Left lung (tissue), 10 donors: ENCODE results near the gene VPS41. TPM values are rescaled to one million over a fixed set of nuclear protein-coding genes. Genes with fewer than 3 reads are reported as not detected.

ENCODE experiments used
- ATAC-seq: fragments of 200-7000 bp; cut with Tn5 transposase; one replicate; pipeline ENCODE4 v1.9.1; 2020; ENCODE audit warnings: moderate library complexity
- DNase-seq, 4 donors: peaks; one replicate each; pipeline ENCODE4 v3.0.0-alpha.2; 2013 to 2020
- H3K27ac ChIP-seq, 2 donors: fragments of 200-600 bp; sonication (generic) in 1 of 2; one replicate each; pipeline versions ENCODE4 v1.5.0 to v1.8.0; 2020 to 2021
- H3K27me3 ChIP-seq, 2 donors: fragments of 200-600 bp; sonication (generic) in 1 of 2; one replicate each; pipeline versions ENCODE4 v1.5.0 to v1.8.0; 2020 to 2021
- H3K36me3 ChIP-seq, 2 donors: fragments of 200-600 bp; sonication (generic) in 1 of 2; one replicate each; pipeline versions ENCODE4 v1.5.0 to v1.8.0; 2020 to 2021
- H3K4me1 ChIP-seq, 2 donors: fragments of 200-600 bp; one replicate each; pipeline ENCODE4 v1.8.0; 2021
- H3K4me3 ChIP-seq, 2 donors: fragments of 200-600 bp; sonication (generic) in 1 of 2; one replicate each; pipeline versions ENCODE4 v1.5.0 to v1.8.0; 2020 to 2021; ENCODE audit warnings: mild to moderate bottlenecking in 1 of 2
- H3K9me3 ChIP-seq, 2 donors: fragments of 200-600 bp; sonication (generic) in 1 of 2; one replicate each; pipeline versions ENCODE4 v1.5.0 to v1.8.0; 2020 to 2021
- intact Hi-C, 2 donors: fragments of 100-400 bp; cut with DNase I; formaldehyde crosslinking; loops; one replicate each; pipeline versions ENCODE4 v1.11.2 to v1.14.2; 2022
- polyA plus RNA-seq, 6 donors: library from polyadenylated mRNA; unstranded; fragments of 120-200 nt; gene quantifications; one replicate each; pipeline ENCODE4 v1.2.1, GENCODE V29; 2013; ENCODE audit not compliant: insufficient read length in 6 of 6
- total RNA-seq, 2 donors: library from RNA; stranded (reverse); fragmentation: NEBNext Ultra II Directional; extraction: Animal tissue kit (Norgen Biotek cat#: 25700); gene quantifications; one replicate each; pipeline ENCODE4 v1.2.1, GENCODE V29; 2021
- TF ChIP-seq, protein P1 (sequence below), 2 donors: fragments of 200-600 bp; sonication (generic) in 1 of 2; IDR thresholded peaks; one replicate each; pipeline versions ENCODE4 v1.5.0 to v1.8.0; 2021; ENCODE audit warnings: antibody characterized with exemption in 2 of 2
- donor health status: DM: no; HTN: yes; CAD: no.
- donor health status: DM: no; HTN: no; CAD: no.

The VPS41 gene
- total and polyA plus RNA-seq, 8 donors, result 63.0 to 99.9 (median 82.3) TPM

DNA sequence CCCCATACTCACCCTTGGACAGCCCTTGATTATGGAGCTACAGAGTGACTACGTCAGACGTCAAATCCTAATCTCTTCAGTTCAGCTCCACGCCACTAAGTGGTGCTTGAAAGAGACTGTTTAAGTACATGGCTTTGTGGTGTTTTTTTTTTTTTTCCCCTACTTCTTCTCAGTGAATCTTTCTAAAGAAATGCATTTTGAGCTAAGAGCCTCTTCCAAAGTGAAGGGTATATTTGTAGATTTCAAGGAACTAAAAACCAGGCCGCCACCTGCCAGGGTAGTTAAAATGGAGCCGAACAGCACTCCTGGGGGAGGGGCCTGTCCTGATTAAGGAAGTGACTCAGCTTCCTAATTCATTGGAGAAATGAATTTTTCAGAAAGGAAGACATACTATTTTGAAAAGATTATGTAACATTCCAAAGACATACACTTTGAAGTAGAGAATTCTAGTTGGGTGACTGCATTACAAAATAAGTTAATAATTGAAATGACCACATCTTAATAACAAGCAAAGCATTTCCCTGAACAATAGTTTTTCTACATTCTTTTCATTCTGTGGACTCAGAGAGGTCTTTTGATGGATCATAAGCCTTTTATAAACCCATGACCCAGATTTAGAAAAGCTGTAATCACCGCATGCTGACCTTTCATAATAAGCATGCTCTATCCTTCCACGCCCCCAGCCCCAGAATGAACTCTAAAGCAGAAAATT lies 20.6 kb upstream of the VPS41 start:
- intact Hi-C loops, result loop anchor here in 1 of 2 donors (5.0 kb wide), 1 partner anchor 533 kb away; no protein-coding TSS in a partner anchor
- H3K4me3 ChIP-seq, result no peak overlapping the region
- H3K9me3 ChIP-seq, result no peaks in the 10 kb centered on the region
- DNase-seq, result peak in 1 of 4 donors; percentile 62
- H3K27ac ChIP-seq, result peak overlapping the region; percentile 6 to 60
- TF ChIP-seq, protein P1, sequence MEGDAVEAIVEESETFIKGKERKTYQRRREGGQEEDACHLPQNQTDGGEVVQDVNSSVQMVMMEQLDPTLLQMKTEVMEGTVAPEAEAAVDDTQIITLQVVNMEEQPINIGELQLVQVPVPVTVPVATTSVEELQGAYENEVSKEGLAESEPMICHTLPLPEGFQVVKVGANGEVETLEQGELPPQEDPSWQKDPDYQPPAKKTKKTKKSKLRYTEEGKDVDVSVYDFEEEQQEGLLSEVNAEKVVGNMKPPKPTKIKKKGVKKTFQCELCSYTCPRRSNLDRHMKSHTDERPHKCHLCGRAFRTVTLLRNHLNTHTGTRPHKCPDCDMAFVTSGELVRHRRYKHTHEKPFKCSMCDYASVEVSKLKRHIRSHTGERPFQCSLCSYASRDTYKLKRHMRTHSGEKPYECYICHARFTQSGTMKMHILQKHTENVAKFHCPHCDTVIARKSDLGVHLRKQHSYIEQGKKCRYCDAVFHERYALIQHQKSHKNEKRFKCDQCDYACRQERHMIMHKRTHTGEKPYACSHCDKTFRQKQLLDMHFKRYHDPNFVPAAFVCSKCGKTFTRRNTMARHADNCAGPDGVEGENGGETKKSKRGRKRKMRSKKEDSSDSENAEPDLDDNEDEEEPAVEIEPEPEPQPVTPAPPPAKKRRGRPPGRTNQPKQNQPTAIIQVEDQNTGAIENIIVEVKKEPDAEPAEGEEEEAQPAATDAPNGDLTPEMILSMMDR (IDR thresholded peaks at IDR 0.05), result no peak
- peak; percentile 82 for ATAC-seq
- H3K27me3 ChIP-seq, result no peaks in the 10 kb centered on the region
- H3K36me3 ChIP-seq, result no peaks in the 10 kb centered on the region
- H3K4me1 ChIP-seq, result peaks cover 6 to 19% of the 10 kb centered on the region in 2 donors

DNA sequence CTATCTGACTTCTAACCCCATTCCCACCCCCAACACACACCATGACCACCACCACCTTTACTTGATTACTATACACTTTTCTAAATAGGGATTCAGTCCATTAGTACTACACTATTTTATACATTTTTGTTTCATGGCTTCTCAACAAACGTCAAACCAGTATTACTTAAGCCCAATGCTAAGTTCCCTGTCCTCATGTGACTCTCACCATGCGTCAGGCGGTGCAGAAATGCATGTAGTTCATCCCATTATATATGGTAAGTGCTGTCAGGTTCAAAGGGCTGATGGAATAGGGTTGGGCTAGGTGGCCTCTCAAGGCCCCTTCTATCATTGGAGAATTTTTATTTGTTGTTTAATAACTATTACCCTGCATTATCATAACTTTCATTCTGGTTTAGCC lies 19.5 kb upstream of the VPS41 start:
- DNase-seq, result no peak

DNA sequence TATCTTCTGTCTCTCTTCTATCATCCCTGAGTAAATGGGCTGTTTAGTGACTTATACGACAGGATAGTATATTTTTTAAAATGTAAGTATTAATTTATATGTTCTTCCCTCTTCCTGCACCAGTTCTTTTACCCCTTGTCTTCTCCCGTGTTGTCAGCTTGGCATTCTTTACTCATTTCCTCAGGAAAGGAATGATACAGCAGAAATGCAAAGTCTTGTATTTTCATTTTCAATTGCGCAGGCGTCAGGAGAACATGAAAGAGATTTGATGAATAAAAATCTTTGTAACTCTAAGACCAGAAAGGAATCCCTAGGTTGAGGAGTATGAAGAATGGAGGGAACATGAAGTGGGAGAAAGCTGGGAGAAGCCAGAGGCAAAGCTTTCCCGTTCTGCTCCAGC lies 18.8 kb upstream of the VPS41 start:
- no peak overlapping the region for H3K4me3 ChIP-seq
- H3K4me1 ChIP-seq, result peaks cover 6 to 17% of the 10 kb centered on the region in 2 donors
- TF ChIP-seq, protein P1 (IDR thresholded peaks at IDR 0.05), result no peak
- no peak overlapping the region for H3K27ac ChIP-seq
- H3K9me3 ChIP-seq, result no peaks in the 10 kb centered on the region
- H3K36me3 ChIP-seq, result no peaks in the 10 kb centered on the region
- DNase-seq (no peak), ATAC-seq (no peak)
- no peaks in the 10 kb centered on the region for H3K27me3 ChIP-seq
- intact Hi-C loops, result no loop called here

More for the DNA sequence above, 19.5 kb upstream of the VPS41 start:
- intact Hi-C loops, result no loop called here
- Histone ChIP-seq H3K4me1 (peaks cover 6 to 19% of the 10 kb centered on the region in 2 donors), H3K27me3 (no peaks in the 10 kb centered on the region), H3K36me3 (no peaks in the 10 kb centered on the region), H3K9me3 (no peaks in the 10 kb centered on the region), H3K27ac (no peak overlapping the region), H3K4me3 (no peak overlapping the region)
- no peak for ATAC-seq
- TF ChIP-seq, protein P1 (IDR thresholded peaks at IDR 0.05), result no peak

DNA sequence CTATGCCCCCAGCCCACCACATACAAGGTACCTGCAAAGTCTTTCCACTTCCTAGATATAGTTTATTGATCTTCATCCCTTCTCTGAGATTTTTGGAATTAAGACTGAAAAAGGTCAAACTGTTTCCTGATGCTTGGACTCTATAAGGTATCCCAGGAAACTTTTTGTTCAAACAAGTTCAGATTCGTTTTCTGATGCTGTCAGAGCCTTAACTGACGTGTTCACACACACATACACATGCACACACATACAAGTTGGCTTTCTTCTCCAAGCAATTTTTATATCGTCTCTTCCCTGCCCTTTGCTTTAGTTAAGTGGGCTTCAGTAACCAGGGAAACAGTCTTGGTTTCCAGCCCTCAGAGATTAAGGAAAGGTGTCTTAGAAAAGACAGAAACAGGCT lies 11.7 kb upstream of the VPS41 start:
- Histone ChIP-seq H3K4me1 (no peaks in the 10 kb centered on the region), H3K27me3 (no peaks in the 10 kb centered on the region), H3K9me3 (no peaks in the 10 kb centered on the region), H3K4me3 (no peak overlapping the region), H3K27ac (no peak overlapping the region), H3K36me3 (no peaks in the 10 kb centered on the region)
- DNase-seq (no peak), ATAC-seq (no peak)
- TF ChIP-seq, protein P1 (IDR thresholded peaks at IDR 0.05), result no peak
- intact Hi-C loops, result no loop called here

DNA sequence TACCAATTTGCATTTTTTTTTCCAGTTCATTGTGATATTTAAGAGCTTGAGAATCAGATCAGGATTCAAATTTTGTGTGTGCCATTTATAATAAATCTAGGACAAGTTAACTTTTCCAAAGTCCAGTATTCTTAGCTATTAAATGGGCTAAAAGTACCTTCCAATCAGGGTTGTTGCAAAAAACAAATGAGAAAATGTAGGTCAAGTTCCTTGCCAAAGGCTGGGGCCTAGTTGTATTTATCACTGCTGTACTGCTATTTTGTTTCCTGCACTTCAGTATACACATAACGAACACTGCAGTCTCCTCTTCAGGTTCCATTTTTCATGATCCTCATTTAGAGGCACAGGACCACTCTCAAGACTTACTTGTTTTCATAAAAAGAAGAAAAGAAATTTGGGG lies 7.4 kb upstream of the VPS41 start:
- H3K27me3 ChIP-seq, result no peaks in the 10 kb centered on the region
- ATAC-seq (no peak), DNase-seq (no peak)
- H3K9me3 ChIP-seq, result no peaks in the 10 kb centered on the region
- no peak overlapping the region for H3K27ac ChIP-seq
- intact Hi-C loops, result no loop called here
- H3K36me3 ChIP-seq, result no peaks in the 10 kb centered on the region
- no peaks in the 10 kb centered on the region for H3K4me1 ChIP-seq
- H3K4me3 ChIP-seq, result no peak overlapping the region
- TF ChIP-seq, protein P1 (IDR thresholded peaks at IDR 0.05), result no peak
